ENCODE data around the gene C12orf57. TPM values are rescaled to one million over a fixed set of nuclear protein-coding genes. Genes with fewer than 3 reads are reported as not detected.

C12orf57 gene
- total RNA-seq, 1 donor from 2014 or later: 227 TPM

GRCh38 chr12:6974180-6974579 lies 30.4 kb downstream of the C12orf57 start:
- H3K9me3 ChIP-seq (replicated peaks): no peaks in the 10 kb centered on the region
- H3K36me3 ChIP-seq: peaks cover 50% of the 10 kb centered on the region
- intact Hi-C loops (cut with micrococcal nuclease): no loop called here
- TF ChIP-seq, protein P1, sequence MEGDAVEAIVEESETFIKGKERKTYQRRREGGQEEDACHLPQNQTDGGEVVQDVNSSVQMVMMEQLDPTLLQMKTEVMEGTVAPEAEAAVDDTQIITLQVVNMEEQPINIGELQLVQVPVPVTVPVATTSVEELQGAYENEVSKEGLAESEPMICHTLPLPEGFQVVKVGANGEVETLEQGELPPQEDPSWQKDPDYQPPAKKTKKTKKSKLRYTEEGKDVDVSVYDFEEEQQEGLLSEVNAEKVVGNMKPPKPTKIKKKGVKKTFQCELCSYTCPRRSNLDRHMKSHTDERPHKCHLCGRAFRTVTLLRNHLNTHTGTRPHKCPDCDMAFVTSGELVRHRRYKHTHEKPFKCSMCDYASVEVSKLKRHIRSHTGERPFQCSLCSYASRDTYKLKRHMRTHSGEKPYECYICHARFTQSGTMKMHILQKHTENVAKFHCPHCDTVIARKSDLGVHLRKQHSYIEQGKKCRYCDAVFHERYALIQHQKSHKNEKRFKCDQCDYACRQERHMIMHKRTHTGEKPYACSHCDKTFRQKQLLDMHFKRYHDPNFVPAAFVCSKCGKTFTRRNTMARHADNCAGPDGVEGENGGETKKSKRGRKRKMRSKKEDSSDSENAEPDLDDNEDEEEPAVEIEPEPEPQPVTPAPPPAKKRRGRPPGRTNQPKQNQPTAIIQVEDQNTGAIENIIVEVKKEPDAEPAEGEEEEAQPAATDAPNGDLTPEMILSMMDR (IDR thresholded peaks at IDR 0.05; ENCODE audit: borderline replicate concordance): no peak
- no peak overlapping the region for H3K4me3 ChIP-seq
- no peak overlapping the region for H3K27ac ChIP-seq (replicated peaks)
- H3K27me3 ChIP-seq (ENCODE audit: low read depth): no peaks in the 10 kb centered on the region
- DNase-seq: no peak
- H3K4me1 ChIP-seq: peaks cover 44% of the 10 kb centered on the region

DNA sequence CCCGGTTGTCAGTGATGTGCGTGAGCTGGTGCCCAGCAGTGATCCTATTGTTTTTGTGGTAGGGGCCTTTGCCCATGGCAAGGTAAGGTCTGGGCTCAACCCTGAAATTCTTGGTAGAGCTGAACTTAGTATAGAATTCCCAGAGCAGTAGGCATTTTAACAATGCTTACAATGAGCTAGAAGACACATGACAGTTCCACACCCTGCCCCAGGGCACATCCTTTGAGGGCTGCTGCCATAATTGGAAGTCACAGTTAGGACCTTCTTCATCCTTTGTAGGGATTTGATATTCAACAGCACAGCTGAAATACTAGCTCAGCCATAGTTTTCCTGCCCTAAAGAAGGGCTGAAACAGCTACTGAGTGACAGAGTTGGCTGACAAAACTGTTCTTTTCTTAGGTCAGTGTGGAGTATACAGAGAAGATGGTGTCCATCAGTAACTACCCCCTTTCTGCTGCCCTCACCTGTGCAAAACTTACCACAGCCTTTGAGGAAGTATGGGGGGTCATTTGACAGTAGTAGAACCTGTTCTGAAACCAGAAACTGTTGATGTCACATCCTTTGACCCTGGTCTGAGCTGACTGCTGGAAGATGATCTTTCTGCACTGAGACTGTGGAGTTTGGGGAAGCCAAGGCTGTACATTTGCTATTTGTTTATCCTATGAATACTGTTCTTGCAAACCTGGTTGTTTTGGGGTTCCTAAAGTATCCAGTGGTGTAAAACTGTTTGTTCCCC lies 31.6 kb downstream of the C12orf57 start:
- intact Hi-C loops (cut with micrococcal nuclease): no loop called here
- no peaks in the 10 kb centered on the region for H3K9me3 ChIP-seq (replicated peaks)
- peaks cover 40% of the 10 kb centered on the region for H3K4me1 ChIP-seq
- H3K4me3 ChIP-seq: no peak overlapping the region
- H3K27me3 ChIP-seq (ENCODE audit: low read depth): no peaks in the 10 kb centered on the region
- H3K27ac ChIP-seq (replicated peaks): no peak overlapping the region
- peaks cover 60% of the 10 kb centered on the region for H3K36me3 ChIP-seq
- TF ChIP-seq, protein P1 (IDR thresholded peaks at IDR 0.05; ENCODE audit: borderline replicate concordance): no peak
- no peak for DNase-seq

GRCh38 chr12:6977653-6978052 lies 33.8 kb downstream of the C12orf57 start:
- DNase-seq: no peak
- H3K27ac ChIP-seq (replicated peaks): peak overlapping the region; percentile 76
- peaks cover 29% of the 10 kb centered on the region for H3K4me1 ChIP-seq
- no peaks in the 10 kb centered on the region for H3K27me3 ChIP-seq (ENCODE audit: low read depth)
- no peaks in the 10 kb centered on the region for H3K9me3 ChIP-seq (replicated peaks)
- no peak overlapping the region for H3K4me3 ChIP-seq
- intact Hi-C loops (cut with micrococcal nuclease): no loop called here
- TF ChIP-seq, protein P1 (IDR thresholded peaks at IDR 0.05; ENCODE audit: borderline replicate concordance): no peak
- peaks cover 82% of the 10 kb centered on the region for H3K36me3 ChIP-seq

GRCh38 chr12:6978188-6978587 lies 34.4 kb downstream of the C12orf57 start:
- H3K36me3 ChIP-seq: peaks cover 87% of the 10 kb centered on the region
- H3K4me1 ChIP-seq: peaks cover 29% of the 10 kb centered on the region
- H3K27ac ChIP-seq (replicated peaks): peak overlapping the region; percentile 76
- no peaks in the 10 kb centered on the region for H3K9me3 ChIP-seq (replicated peaks)
- H3K27me3 ChIP-seq (ENCODE audit: low read depth): no peaks in the 10 kb centered on the region
- intact Hi-C loops (cut with micrococcal nuclease): no loop called here
- no peak for DNase-seq
- TF ChIP-seq, protein P1 (IDR thresholded peaks at IDR 0.05; ENCODE audit: borderline replicate concordance): no peak
- H3K4me3 ChIP-seq: no peak overlapping the region

DNA sequence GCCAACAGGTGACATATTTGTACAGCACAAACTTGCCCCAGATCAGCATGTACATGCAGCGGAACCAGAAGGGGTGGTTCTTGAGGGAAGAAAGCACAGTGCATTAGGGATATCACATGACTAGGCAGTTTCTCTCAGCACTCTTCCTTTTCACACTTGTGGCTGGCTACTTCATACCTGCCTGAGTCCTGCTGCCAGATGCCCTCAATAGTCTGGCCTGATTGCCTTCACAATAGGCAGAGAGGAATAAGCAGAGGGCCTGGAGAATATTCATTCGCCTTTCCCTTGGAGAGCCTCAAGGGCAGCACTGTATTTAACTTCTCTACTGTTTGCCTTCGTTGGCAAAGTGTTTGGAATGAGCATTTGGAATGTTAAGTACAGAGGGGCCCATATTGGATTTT lies 34.8 kb downstream of the C12orf57 start:
- peaks cover 90% of the 10 kb centered on the region for H3K36me3 ChIP-seq
- peaks cover 29% of the 10 kb centered on the region for H3K4me1 ChIP-seq
- TF ChIP-seq, protein P1 (IDR thresholded peaks at IDR 0.05; ENCODE audit: borderline replicate concordance): no peak
- DNase-seq: no peak
- no peaks in the 10 kb centered on the region for H3K27me3 ChIP-seq (ENCODE audit: low read depth)
- no peaks in the 10 kb centered on the region for H3K9me3 ChIP-seq (replicated peaks)
- H3K4me3 ChIP-seq: no peak overlapping the region
- intact Hi-C loops (cut with micrococcal nuclease): no loop called here
- H3K27ac ChIP-seq (replicated peaks): peak overlapping the region; percentile 76

All from left ventricle myocardium inferior (tissue), 1 donor.